Measurements from ENCODE around the gene MEF2C.
A peak's percentile ranks its signal among the peaks of the same experiment; 100 is the strongest.

The MEF2C gene

GRCh38 chr5:88688156-88688983 lies 194.6 kb downstream of the MEF2C start:
- no peak for DNase-seq (ENCODE audit: low read depth in 2 of 2)

- no peak for DNase-seq (ENCODE audit: low read depth in 2 of 2)
Observed at GRCh38 chr5:88687373-88687911, 195.5 kb downstream of the MEF2C start.

GRCh38 chr5:88686726-88687125 lies 196.3 kb downstream of the MEF2C start:
- no peak for DNase-seq (ENCODE audit: low read depth in 2 of 2)

- DNase-seq (ENCODE audit: low read depth in 2 of 2), result no peak
Observed at GRCh38 chr5:88685591-88686541, 197.1 kb downstream of the MEF2C start.

- no peak for DNase-seq (ENCODE audit: low read depth in 2 of 2)
Observed at GRCh38 chr5:88683506-88684135, 199.4 kb downstream of the MEF2C start.

- no peak for DNase-seq (ENCODE audit: low read depth in 2 of 2)
Observed at GRCh38 chr5:88682881-88683361, 200.1 kb downstream of the MEF2C start.

- DNase-seq (ENCODE audit: low read depth in 2 of 2), result no peak
Observed at GRCh38 chr5:88682131-88682530, 200.9 kb downstream of the MEF2C start.

GRCh38 chr5:88681211-88681803 lies 201.7 kb downstream of the MEF2C start:
- DNase-seq (ENCODE audit: low read depth in 2 of 2), result no peak

GRCh38 chr5:88680253-88681132 lies 202.5 kb downstream of the MEF2C start:
- DNase-seq (ENCODE audit: low read depth in 2 of 2), result peak; percentile 50 to 66

GRCh38 chr5:88679638-88680037 lies 203.3 kb downstream of the MEF2C start:
- DNase-seq (ENCODE audit: low read depth in 2 of 2), result no peak

GRCh38 chr5:88678770-88679381 lies 204.1 kb downstream of the MEF2C start:
- DNase-seq (ENCODE audit: low read depth in 2 of 2), result no peak

- DNase-seq (ENCODE audit: low read depth in 2 of 2), result no peak
Observed at GRCh38 chr5:88677943-88678769, 204.8 kb downstream of the MEF2C start.

GRCh38 chr5:88677376-88677895 lies 205.5 kb downstream of the MEF2C start:
- no peak for DNase-seq (ENCODE audit: low read depth in 2 of 2)

GRCh38 chr5:88676637-88677375 lies 206.2 kb downstream of the MEF2C start:
- no peak for DNase-seq (ENCODE audit: low read depth in 2 of 2)

GRCh38 chr5:88675708-88676636 lies 207.0 kb downstream of the MEF2C start:
- DNase-seq (ENCODE audit: low read depth in 2 of 2), result no peak

- no peak for DNase-seq (ENCODE audit: low read depth in 2 of 2)
Observed at GRCh38 chr5:88675168-88675707, 207.7 kb downstream of the MEF2C start.

Measured in stimulated activated CD4-positive, alpha-beta T cell treated with anti-CD3 and anti-CD28 coated beads, Interleukin-15, amount 100 ng/mL, for 48 hours (primary cell).